Inferior parietal cortex (tissue), 1 donor: ENCODE measurements around the gene HDHD2.
"Not testable (repeated sequence)": the region's sequence is repeated elsewhere in the genome, so short reads cannot be mapped to it uniquely, and the experiment has no call there.

Experiments
- DNase-seq: peaks from one replicate; pipeline ENCODE4 v3.0.0-alpha.2; 2016; ENCODE audit errors: extremely low spot score

HDHD2 gene

GRCh38 chr18:47150029-47150823 lies at the start of gene HDHD2:
TSS of gene HDHD2 (minus strand) at chr18:47150500. CDS start at chr18:47136439, 14,061 bp downstream.
- peak; percentile 80 for DNase-seq

- not testable (repeated sequence) for DNase-seq
Measured at GRCh38 chr18:47195961-47196360, 45.7 kb upstream of the HDHD2 start.

- no peak for DNase-seq
Measured at GRCh38 chr18:47191961-47192360, 41.7 kb upstream of the HDHD2 start.

GRCh38 chr18:47187721-47188120 lies 37.4 kb upstream of the HDHD2 start:
- DNase-seq, result no peak

GRCh38 chr18:47184419-47185050 lies 34.2 kb upstream of the HDHD2 start:
- no peak for DNase-seq

GRCh38 chr18:47182156-47182555 lies 31.9 kb upstream of the HDHD2 start:
- not testable (repeated sequence) for DNase-seq

GRCh38 chr18:47180765-47181164 lies 30.5 kb upstream of the HDHD2 start:
- DNase-seq, result no peak

- DNase-seq, result no peak
Measured at GRCh38 chr18:47179520-47179919, 29.2 kb upstream of the HDHD2 start.

GRCh38 chr18:47175898-47176575 lies 25.7 kb upstream of the HDHD2 start, which contains the start of gene IER3IP1:
TSS of gene IER3IP1 (minus strand) at chr18:47176364. CDS start at chr18:47176277, 87 bp downstream.
- DNase-seq, result peak; percentile 95

- no peak for DNase-seq
Measured at GRCh38 chr18:47175283-47175897, 25.1 kb upstream of the HDHD2 start.

GRCh38 chr18:47174545-47175116 lies 24.3 kb upstream of the HDHD2 start:
- no peak for DNase-seq

- DNase-seq, result no peak
Measured at GRCh38 chr18:47172476-47172875, 22.2 kb upstream of the HDHD2 start.

GRCh38 chr18:47168913-47169312 lies 18.6 kb upstream of the HDHD2 start:
- no peak for DNase-seq

- DNase-seq, result no peak
Measured at GRCh38 chr18:47168509-47168908, 18.2 kb upstream of the HDHD2 start.

- DNase-seq, result no peak
Measured at GRCh38 chr18:47166294-47166693, 16.0 kb upstream of the HDHD2 start.

- DNase-seq, result no peak
Measured at GRCh38 chr18:47163241-47163640, 12.9 kb upstream of the HDHD2 start.

GRCh38 chr18:47160256-47160655 lies 10.0 kb upstream of the HDHD2 start:
- no peak for DNase-seq

- not testable (repeated sequence) for DNase-seq
Measured at GRCh38 chr18:47158404-47158803, 8.1 kb upstream of the HDHD2 start.

GRCh38 chr18:47151439-47151838 lies 1.1 kb upstream of the HDHD2 start:
- DNase-seq, result no peak

- DNase-seq, result no peak
Measured at GRCh38 chr18:47150824-47151366, 595 bp upstream of the HDHD2 start.

GRCh38 chr18:47149457-47150028 lies 757 bp downstream of the HDHD2 start:
- no peak for DNase-seq
